HUDEP-2 (cell line): ENCODE data around the gene ACSF3.
"Not testable (repeated sequence)": the region's sequence is repeated elsewhere in the genome, so short reads cannot be mapped to it uniquely, and the experiment has no call there.

Experiments
- DNase-seq, 76 experiments: peaks; one replicate each; lab custom pipeline; 2025; ENCODE audit not compliant: unreplicated experiment in 76 of 76; lab: John Stamatoyannopoulos, UW

ACSF3 gene

DNA sequence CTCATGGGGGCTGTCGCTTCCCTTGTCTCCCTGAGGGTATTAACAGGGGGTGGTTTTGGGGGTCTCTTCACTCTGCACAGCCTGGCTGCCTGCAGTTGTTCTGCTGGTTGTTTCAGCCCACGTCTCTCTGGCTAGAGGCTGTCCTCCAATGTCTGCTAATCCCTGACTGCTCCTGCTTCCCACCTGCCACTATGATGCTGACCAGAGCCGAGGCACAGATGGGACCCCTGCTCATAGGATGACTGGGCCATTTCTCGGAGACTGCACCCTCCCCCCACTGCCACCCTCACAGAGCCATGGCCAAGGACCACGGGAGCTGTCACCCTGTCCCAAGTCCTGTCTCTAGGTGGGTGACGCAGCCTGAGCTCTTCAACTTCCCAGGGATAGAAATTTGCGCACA lies 1.6 kb upstream of the ACSF3 start:
- DNase-seq = no peak

GRCh38 chr16:89093252-89093601 lies 425 bp upstream of the ACSF3 start:
- DNase-seq = not testable (repeated sequence)

- DNase-seq = peak in 6 of 76 experiments; percentile 10 to 27 (median 14)
These were observed 714 bp downstream of the ACSF3 start for GRCh38 chr16:89094252-89094879.

DNA sequence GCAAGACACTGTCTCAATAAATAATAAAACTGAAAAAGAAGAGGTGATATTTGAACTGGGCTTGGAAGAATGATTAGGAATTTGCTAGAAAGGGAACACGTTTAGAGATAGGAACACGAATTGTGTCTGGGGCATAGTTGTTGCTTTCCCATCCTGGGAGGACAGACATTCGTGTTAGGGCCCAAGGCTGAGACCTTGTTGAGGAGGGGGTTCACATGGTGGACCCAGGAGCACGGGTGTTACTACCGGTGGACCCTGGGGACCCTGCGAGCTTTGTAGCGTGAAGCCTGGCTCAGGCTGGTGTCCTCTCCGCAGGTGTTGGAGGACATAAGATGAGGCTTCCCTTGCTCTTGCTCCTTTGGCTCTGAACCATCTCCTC lies 1.2 kb downstream of the ACSF3 start:
- DNase-seq = no peak

DNA sequence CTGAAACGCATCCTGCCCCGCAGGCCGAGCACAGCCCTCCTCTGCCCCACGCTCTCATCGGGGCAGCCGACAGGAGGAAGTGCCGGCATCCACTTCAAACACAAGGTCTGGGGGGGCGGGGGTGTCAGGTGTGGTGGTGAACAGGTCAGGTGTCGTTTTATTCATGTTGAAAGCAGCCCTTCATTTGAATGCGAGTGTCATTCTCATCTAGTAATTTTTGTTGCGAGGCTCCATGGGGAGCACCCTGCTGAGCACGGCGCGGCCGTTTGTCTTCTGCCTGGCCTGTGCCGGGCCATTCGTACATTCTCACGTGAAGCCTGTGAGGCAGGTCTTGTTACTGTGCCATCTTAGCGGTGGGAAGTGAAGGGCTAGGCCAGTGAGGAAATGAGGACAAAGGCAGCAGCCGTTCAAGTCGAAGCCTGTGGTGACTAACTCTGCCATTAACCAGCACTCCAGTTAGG lies 1.9 kb downstream of the ACSF3 start:
- DNase-seq = no peak

- DNase-seq = no peak
These were observed 2.5 kb downstream of the ACSF3 start for GRCh38 chr16:89096042-89096717.

GRCh38 chr16:89096768-89097391 lies 3.2 kb downstream of the ACSF3 start:
- no peak for DNase-seq

DNA sequence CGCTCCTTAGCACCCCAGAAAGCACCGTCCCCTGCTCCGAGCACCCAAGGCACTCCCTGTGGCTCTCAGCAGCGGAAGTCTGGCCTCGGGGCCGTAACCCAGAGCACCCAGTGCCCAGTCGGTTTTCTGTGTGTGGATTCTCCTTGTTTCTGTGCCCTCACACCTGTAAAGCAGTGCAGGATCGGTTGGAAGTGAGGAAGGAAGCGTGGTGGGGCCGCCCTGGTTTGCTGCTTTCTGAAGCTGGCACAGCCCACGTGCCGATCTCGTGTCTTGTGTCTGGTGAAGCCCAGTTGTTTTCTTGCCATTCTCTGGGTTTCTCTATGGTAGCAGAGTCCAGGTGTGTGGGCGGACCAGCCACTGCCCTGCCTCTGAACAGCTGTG lies 3.7 kb downstream of the ACSF3 start:
- DNase-seq = no peak

- no peak for DNase-seq
These were observed 5.2 kb downstream of the ACSF3 start for GRCh38 chr16:89098767-89099430.

DNA sequence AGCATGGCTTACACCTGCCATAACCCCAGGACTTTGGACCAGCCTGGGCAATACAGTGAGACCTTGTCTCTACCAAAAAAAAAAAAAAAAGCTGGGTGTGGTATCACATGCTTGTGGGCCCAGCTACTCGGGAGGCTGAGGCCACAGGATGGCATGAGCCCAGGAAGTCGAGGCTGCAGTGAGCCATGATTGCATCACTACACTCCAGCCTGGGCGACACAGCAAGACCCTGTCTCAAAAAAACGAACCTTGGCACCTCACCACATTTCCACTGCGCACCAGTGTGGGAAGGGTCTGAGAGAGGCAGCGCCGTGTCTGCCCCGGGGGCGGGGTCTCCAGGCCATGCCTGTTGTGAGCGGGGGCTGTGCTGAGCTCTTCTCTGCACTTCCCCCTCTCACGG lies 6.3 kb downstream of the ACSF3 start:
- peak in 30 of 76 experiments; percentile 3 to 44 (median 12) for DNase-seq

- no peak for DNase-seq
These were observed 7.1 kb downstream of the ACSF3 start for GRCh38 chr16:89100601-89101302.

GRCh38 chr16:89101303-89102040 lies 7.8 kb downstream of the ACSF3 start:
- no peak for DNase-seq

GRCh38 chr16:89102041-89102471 lies 8.4 kb downstream of the ACSF3 start:
- DNase-seq = no peak

DNA sequence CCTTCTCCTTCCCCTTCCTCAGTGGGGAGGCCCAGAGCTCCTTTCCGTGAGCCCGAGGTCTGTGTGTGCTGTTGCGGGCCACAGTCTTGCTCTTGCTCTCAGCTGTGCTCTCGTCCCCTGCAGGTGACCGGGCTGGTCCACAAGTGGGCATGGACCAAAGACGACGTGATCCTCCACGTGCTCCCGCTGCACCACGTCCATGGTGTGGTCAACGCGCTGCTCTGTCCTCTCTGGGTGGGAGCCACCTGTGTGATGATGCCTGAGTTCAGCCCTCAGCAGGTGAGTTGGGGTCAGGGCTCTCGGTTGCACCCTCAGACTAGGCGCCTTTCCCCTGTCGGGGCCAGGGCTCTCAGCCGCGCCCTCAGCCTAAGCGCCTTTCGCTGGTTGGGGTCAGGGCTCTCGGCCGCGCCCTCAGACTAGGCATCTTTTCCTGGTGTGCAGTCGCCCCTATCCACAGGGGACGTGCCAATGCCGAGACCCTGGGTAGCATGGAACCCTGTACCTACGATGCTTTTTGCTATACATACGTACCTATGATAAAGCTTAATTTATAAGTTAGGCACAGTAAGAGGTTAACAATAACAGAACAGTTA lies 8.9 kb downstream of the ACSF3 start:
- no peak for DNase-seq

GRCh38 chr16:89103156-89103555 lies 9.5 kb downstream of the ACSF3 start:
- no peak for DNase-seq

GRCh38 chr16:89103781-89104180 lies 10.1 kb downstream of the ACSF3 start:
- DNase-seq = no peak

GRCh38 chr16:89104303-89104702 lies 10.7 kb downstream of the ACSF3 start:
- DNase-seq = no peak

DNA sequence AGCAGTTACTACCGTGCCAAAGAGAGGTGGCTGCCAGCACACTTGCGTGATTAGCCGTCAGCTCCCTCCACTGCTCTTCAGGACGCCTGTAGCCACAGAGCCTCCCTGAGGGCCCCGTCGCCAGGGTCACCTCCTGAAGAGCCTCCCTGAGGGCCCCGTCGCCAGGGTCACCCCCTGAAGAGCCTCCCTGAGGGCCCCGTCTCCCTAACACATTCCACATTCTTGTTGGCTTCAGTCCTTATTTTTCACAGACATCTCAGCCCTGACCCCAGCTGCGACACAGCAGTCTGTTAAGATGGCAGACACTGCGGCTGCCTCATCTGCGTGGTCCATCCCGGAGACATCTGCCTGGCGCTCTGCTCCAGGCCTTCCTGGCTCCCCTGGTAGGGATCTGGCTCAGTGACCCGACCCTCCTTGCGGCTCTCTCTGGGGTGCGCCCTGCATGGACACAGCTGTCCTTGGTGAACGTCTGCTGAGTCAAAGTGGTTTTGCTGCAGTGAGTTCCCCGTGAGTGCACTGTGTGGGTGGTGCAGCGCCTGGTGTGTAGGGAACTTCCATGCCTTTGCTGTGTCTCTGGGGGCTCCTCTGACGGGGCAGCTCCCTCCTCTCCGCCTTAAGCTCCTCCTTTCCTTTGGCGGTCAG lies 11.4 kb downstream of the ACSF3 start:
- DNase-seq = no peak

DNA sequence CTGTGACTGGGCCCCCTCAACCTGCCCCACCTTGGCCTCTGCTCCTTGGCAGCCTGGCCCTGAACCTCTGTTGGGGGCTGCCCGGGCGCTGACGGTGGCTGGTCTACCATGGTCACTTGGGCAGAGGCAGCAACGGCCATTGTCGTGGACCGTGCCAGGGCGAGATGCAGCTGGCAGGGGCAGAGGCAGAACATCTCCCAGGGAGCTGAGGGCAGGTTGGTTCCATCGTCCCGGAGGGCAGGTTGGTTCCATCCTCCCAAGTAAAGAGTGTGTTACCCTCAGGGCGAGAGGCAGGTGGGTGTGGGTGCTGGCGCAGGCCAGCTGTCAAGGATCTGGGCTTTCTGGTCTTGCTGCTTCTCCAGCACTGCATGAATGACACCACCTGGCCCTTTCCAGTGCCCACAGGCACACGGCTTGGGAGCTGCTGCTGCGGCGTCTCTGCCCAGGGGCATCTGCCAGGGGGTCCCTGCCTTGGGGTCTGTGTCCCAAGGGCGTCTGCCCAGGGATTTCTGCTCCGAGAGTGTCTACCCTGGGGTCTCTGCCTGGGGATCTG lies 12.0 kb downstream of the ACSF3 start:
- DNase-seq = no peak
